ENCODE results near the gene PGS1. TPM values are rescaled to one million over a fixed set of nuclear protein-coding genes. Genes with fewer than 3 reads are reported as not detected.

Gene PGS1
- total and polyA plus RNA-seq, 2 of the 8 experiments (the other 6 are each of a cell fraction or from before 2014, with no cell fraction given) = 46.7 to 60.0 TPM

- Histone ChIP-seq H3K79me1 (ENCODE audit: low read depth, low read length) (no peaks in the 10 kb centered on the region), H4K5ac (ENCODE audit: insufficient read length, low read depth, low read length) (no peak overlapping the region), H3K4ac (replicated peaks; ENCODE audit: insufficient read length, low read depth, low read length) (no peak overlapping the region), H3K18ac (ENCODE audit: extremely low read depth, low read length) (no peak overlapping the region), H3K14ac (ENCODE audit: insufficient read length) (no peak overlapping the region), H3K56ac (replicated peaks; ENCODE audit: insufficient read length, low read depth, low read length) (no peak overlapping the region), H4K20me1 (replicated peaks in 1 of 2; ENCODE audit: control insufficient read depth in 1 of 2, insufficient read depth in 2 of 2, low read length in 2 of 2) (no peaks in the 10 kb centered on the region), H3K27ac (ENCODE audit: low read depth, low read length) (no peak overlapping the region), H2AK5ac (ENCODE audit: low read depth, low read length) (no peak overlapping the region), H3K4me2 (ENCODE audit: insufficient read depth in 1 of 2, low read depth in 2 of 2, low read length in 2 of 2) (no peak overlapping the region), H2BK20ac (ENCODE audit: low read length) (no peak overlapping the region), H3K9me3 (ENCODE audit: insufficient read depth in 2 of 2, low read depth in 1 of 2, low read length in 1 of 2) (no peaks in the 10 kb centered on the region), H2BK12ac (ENCODE audit: low read depth, low read length) (no peak overlapping the region), H3K23ac (ENCODE audit: insufficient read length) (no peak overlapping the region), H3K4me1 (replicated peaks in 1 of 4; ENCODE audit: control insufficient read depth in 3 of 4, insufficient read depth in 4 of 4, low read length in 3 of 4) (peaks cover 0 to 2% (median 0%) of the 10 kb centered on the region in 4 experiments; a peak in 1 of 7 replicates), H4K8ac (ENCODE audit: extremely low read depth, insufficient read depth, low read length) (no peak overlapping the region), H3K23me2 (ENCODE audit: low read depth, low read length) (no peaks in the 10 kb centered on the region), H2BK15ac (ENCODE audit: low read length) (no peak overlapping the region), H2BK5ac (ENCODE audit: low read depth, low read length) (no peak overlapping the region), H3K9ac (replicated peaks in 1 of 4; ENCODE audit: extremely low read depth in 1 of 4, low read depth in 3 of 4, low read length in 3 of 4) (no peak overlapping the region), H2AFZ (ENCODE audit: low read length) (no peak overlapping the region), H3K4me3 (ENCODE audit: extremely low read depth in 1 of 4, insufficient read depth in 2 of 4, low read depth in 3 of 4, low read length in 4 of 4) (no peak overlapping the region), H3K27me3 (replicated peaks in 1 of 4; ENCODE audit: control insufficient read depth in 3 of 4, extremely low read depth in 1 of 4, insufficient read depth in 3 of 4, low read length in 3 of 4) (no peaks in the 10 kb centered on the region), H3K79me2 (ENCODE audit: control insufficient read depth in 1 of 2, insufficient read depth in 2 of 2, low read length in 2 of 2) (no peaks in the 10 kb centered on the region), H4K91ac (replicated peaks; ENCODE audit: insufficient read length, low read length) (no peak overlapping the region), H3K36me3 (ENCODE audit: control insufficient read depth in 2 of 4, insufficient read depth in 4 of 4, low read length in 3 of 4) (no peaks in the 10 kb centered on the region), H2BK120ac (replicated peaks; ENCODE audit: low read depth, low read length) (no peak overlapping the region)
- POLR2A ChIA-PET (ENCODE audit: partially characterized antibody) = no interaction called here
- DNase-seq (ENCODE audit: low read depth in 1 of 2, low spot score in 2 of 2) = no peak
- 85% methylated on average over 4 of the region's 4 CpGs; no CpG with 5 or more reads in 1 of the 2 experiments for WGBS, 2 experiments (ENCODE audit: extremely low coverage in 1 of 2, insufficient coverage in 1 of 2, insufficient read length in 1 of 2, insufficient replicate concordance in 2 of 2, low coverage in 1 of 2, low lambda C conversion rate in 2 of 2, missing lambda C conversion rate in 1 of 2)
- TF ChIP-seq USF2 (IDR thresholded peaks at IDR 0.05; ENCODE audit: low read length) (no peak), TAF1 (IDR thresholded peaks at IDR 0.05; ENCODE audit: low read depth, low read length) (no peak), E2F6 (IDR thresholded peaks at IDR 0.05) (no peak), MAX (IDR thresholded peaks at IDR 0.05) (no peak), RFX5 (IDR thresholded peaks at IDR 0.05; ENCODE audit: borderline replicate concordance, low read depth, low read length) (no peak), FOSL1 (IDR thresholded peaks at IDR 0.05; ENCODE audit: insufficient read depth, low read depth, low read length) (no peak), SIRT6 (IDR thresholded peaks at IDR 0.05; ENCODE audit: low read length) (no peak), KDM4A (IDR thresholded peaks at IDR 0.05; ENCODE audit: low read depth, low read length, severe bottlenecking) (no peak), BCL11A (IDR thresholded peaks at IDR 0.05; ENCODE audit: low read depth in 2 of 2, low read length in 2 of 2) (no peak), SAP30 (IDR thresholded peaks at IDR 0.05; ENCODE audit: insufficient read depth, insufficient replicate concordance, low read length) (no peak), SUZ12 (IDR thresholded peaks at IDR 0.05; ENCODE audit: low read length) (no peak)
- CTCF ChIA-PET (ENCODE audit: partially characterized antibody) = interaction anchor here (0.9 to 1.6 kb wide), 2 partner anchors 24 to 26 kb away, joined by 3 to 5 read pairs; no protein-coding TSS in a partner anchor
- no peak for FAIRE-seq
These were observed 45.5 kb upstream of the PGS1 start for GRCh38 chr17:78332991-78333390.
